H1 (cell line): Measurements from ENCODE around the gene SLC22A31.

ENCODE experiments used
- EZH2 ChIP-seq: fragments of 200-600 bp; sonication (generic); IDR thresholded peaks from 2 replicates; pipeline ENCODE4 v1.7.1; 2012; ENCODE audit warnings: low read depth, mild to moderate bottlenecking, moderate library complexity, low read length, inconsistent platforms; ENCODE audit not compliant: severe bottlenecking
- KDM1A ChIP-seq: fragments of 200-600, 300-600 bp; sonication (generic); IDR thresholded peaks from 2 replicates; pipeline ENCODE4 v1.7.1; 2016; ENCODE audit warnings: mild to moderate bottlenecking, low read length, borderline replicate concordance
- MAFK ChIP-seq: IDR thresholded peaks from 2 replicates; pipeline ENCODE4 v1.6.1; 2012; ENCODE audit warnings: low read depth, mild to moderate bottlenecking, improper control_type of control experiment, low read length
- POLR2A ChIP-seq, 2 experiments: IDR thresholded peaks; 1 replicate in 1 of 2; 2 replicates in 1 of 2; pipeline ENCODE4 v1.6.1; 2011; ENCODE audit warnings: low read depth in 2 of 2, low read length in 2 of 2, mild to moderate bottlenecking in 2 of 2; ENCODE audit errors: control extremely low read depth in 1 of 2
- RAD21 ChIP-seq, 2 experiments: IDR thresholded peaks in 1 of 2; conservative IDR thresholded peaks in 1 of 2; 2 replicates each; pipeline ENCODE4 v1.6.1; 2011; ENCODE audit warnings: low read depth in 2 of 2, low read length in 2 of 2, improper control_type of control experiment in 1 of 2, inconsistent platforms in 1 of 2, mild to moderate bottlenecking in 1 of 2, moderate library complexity in 1 of 2
- SIN3A ChIP-seq, 2 experiments: IDR thresholded peaks in 1 of 2; conservative IDR thresholded peaks in 1 of 2; 2 replicates each; pipeline ENCODE4 v1.6.1; 2011 to 2012; ENCODE audit warnings: low read length in 2 of 2, improper control_type of control experiment in 1 of 2, low read depth in 1 of 2, mild to moderate bottlenecking in 1 of 2
- TAF1 ChIP-seq: IDR thresholded peaks from 2 replicates; pipeline ENCODE4 v1.6.1; 2011; ENCODE audit warnings: mild to moderate bottlenecking, low read depth, low read length
- TEAD4 ChIP-seq: IDR thresholded peaks from 2 replicates; pipeline ENCODE4 v1.6.1; 2012; ENCODE audit warnings: low read depth, low read length, inconsistent platforms, mixed read lengths
- YY1 ChIP-seq: IDR thresholded peaks from 2 replicates; pipeline ENCODE4 v1.6.1; 2011; ENCODE audit warnings: low read depth, mild to moderate bottlenecking, low read length
- TF ChIP-seq, protein P1 (sequence below), 3 experiments: IDR thresholded peaks; 1 replicate in 2 of 3; 2 replicates in 1 of 3; pipeline versions ENCODE4 v1.5.1 to v1.6.1; 2011; ENCODE audit warnings: low read length in 3 of 3, mild to moderate bottlenecking in 3 of 3, inconsistent platforms in 2 of 3, low read depth in 1 of 3, moderate library complexity in 1 of 3; ENCODE audit not compliant: insufficient read depth in 1 of 3; ENCODE audit errors: control extremely low read depth in 1 of 3

DNA sequence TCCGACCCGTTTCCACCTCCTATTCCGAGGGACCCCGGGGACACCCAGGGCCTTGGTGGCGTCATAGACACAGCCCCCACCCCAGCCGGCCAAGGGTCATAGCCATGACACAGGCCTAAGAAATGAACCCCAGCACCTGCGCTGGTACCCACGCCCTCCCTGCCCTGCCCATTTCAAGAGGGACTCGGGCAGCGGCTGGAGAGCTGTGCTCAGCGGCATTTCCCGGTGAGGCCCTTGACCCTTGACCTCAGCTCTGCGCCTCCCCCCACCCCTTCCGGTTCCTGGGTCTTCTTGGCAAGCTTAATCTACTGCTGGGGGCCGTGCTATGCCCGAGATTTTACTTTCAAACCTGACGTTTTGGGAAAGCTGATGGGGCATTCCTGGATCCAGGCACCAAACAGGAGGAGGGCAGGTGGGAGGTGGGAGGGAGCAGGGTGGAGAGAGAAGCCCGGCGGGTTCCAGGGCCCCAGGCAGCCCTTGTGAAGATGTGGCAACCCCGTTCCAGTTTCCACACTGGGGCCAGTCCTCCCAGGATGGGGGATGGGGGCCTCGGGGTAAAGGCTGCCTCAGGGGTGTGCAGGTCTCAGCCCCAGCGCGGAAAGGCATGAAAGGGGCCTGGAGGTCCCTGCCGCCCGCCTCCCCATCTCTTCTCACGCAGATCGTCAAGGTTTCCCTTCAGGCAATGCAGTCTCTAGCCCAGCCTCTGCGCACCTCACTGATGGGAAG is at the start of gene SLC22A31:
- TF ChIP-seq KDM1A: no peak
- TF ChIP-seq, protein P1, sequence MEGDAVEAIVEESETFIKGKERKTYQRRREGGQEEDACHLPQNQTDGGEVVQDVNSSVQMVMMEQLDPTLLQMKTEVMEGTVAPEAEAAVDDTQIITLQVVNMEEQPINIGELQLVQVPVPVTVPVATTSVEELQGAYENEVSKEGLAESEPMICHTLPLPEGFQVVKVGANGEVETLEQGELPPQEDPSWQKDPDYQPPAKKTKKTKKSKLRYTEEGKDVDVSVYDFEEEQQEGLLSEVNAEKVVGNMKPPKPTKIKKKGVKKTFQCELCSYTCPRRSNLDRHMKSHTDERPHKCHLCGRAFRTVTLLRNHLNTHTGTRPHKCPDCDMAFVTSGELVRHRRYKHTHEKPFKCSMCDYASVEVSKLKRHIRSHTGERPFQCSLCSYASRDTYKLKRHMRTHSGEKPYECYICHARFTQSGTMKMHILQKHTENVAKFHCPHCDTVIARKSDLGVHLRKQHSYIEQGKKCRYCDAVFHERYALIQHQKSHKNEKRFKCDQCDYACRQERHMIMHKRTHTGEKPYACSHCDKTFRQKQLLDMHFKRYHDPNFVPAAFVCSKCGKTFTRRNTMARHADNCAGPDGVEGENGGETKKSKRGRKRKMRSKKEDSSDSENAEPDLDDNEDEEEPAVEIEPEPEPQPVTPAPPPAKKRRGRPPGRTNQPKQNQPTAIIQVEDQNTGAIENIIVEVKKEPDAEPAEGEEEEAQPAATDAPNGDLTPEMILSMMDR (IDR thresholded peaks at IDR 0.05; ENCODE audit: control extremely low read depth in 1 of 3, insufficient read depth in 1 of 3, low read depth in 1 of 3, low read length in 3 of 3): no peak
- TF ChIP-seq TAF1: no peak
- TF ChIP-seq YY1: no peak
- no peak for TF ChIP-seq SIN3A (conservative IDR thresholded peaks at IDR 0.05 in 1 of 2, IDR thresholded peaks at IDR 0.05 in 1 of 2; ENCODE audit: low read depth in 1 of 2, low read length in 2 of 2)
- no peak for TF ChIP-seq POLR2A (IDR thresholded peaks at IDR 0.05; ENCODE audit: control extremely low read depth in 1 of 2, low read depth in 2 of 2, low read length in 2 of 2)
- no peak for TF ChIP-seq TEAD4
- no peak for TF ChIP-seq EZH2
- TF ChIP-seq MAFK: no peak
- no peak for TF ChIP-seq RAD21 (IDR thresholded peaks at IDR 0.05 in 1 of 2, conservative IDR thresholded peaks at IDR 0.05 in 1 of 2; ENCODE audit: low read depth in 2 of 2, low read length in 2 of 2)
